Measurements from ENCODE around the gene TRIM3. TPM values are rescaled to one million over a fixed set of nuclear protein-coding genes. Genes with fewer than 3 reads are reported as not detected.

The TRIM3 gene
- total and polyA plus RNA-seq, 2 donors (not counting 1 experiment from before 2014, with no cell fraction given) = 11.4 to 20.1 TPM

DNA sequence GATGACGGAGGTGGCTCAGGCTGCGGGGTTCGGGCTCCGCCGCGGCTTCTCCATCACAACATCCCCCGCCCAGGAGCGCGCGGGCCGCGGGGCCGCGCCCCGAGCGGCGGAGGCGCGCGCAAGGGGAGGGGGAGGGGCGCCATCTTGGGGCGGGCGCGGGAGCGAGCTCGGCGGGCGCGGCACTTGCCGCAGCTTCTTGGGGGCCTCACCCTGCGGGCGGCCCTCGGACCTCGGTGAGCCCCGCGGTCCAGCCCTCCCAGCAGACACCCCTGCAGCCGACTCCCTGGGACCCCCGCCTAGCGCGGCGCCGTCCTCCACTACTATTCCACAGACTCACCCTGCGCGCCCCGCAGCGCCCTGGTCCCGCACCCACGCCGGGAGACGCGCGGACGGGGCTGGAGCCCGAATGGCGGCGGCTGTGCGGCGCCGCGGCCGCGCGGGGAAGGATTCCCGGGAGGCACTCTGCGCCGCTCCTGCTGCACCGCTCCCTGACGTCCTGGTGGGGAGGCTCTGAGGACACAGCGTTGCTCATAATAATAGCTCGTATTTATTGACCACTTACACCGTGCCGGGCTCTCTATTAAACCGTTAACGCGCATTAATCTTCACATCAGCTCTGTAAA is 54.6 kb downstream of the TRIM3 start, which contains the start of gene APBB1:
Gene APBB1 (minus strand): TSS at position 86 of the 623 bp plus-strand sequence. CDS start 7,747 bp downstream, outside the sequence.
- H3K4me3 Mint-ChIP-seq = peak within 1 kb of the TSS; percentile 85
- POLR2A ChIA-PET = interaction anchor here (0.6 to 3.8 kb wide), 5 partner anchors 17 to 269 kb away, joined by 3 to 23 read pairs (median 5); partner anchors contain the start of genes ARFIP2, SMPD1 and TIMM10B
- Histone ChIP-seq H3K4me2 (replicated peaks; ENCODE audit: low read depth, low read length, poor library complexity, severe bottlenecking) (peak within 1 kb of the TSS; percentile 92), H3K4me1 (ENCODE audit: control insufficient read depth in 2 of 2, insufficient read depth in 2 of 2, low read length in 2 of 2) (peaks cover 29 to 32% of the 10 kb centered on the region in 2 donors), H3K79me2 (ENCODE audit: control insufficient read depth, insufficient read depth, low read length) (peaks cover 17% of the 10 kb centered on the region), H4K20me1 (ENCODE audit: control insufficient read depth, insufficient read depth, low read length, poor library complexity, severe bottlenecking) (no peaks in the 10 kb centered on the region), H3K36me3 (replicated peaks in 1 of 2; ENCODE audit: control extremely low read depth in 1 of 2, control insufficient read depth in 1 of 2, extremely low read depth in 1 of 2, insufficient read depth in 2 of 2, low read length in 1 of 2) (no peaks in the 10 kb centered on the region), H2AFZ (ENCODE audit: insufficient read depth, low read depth, low read length, poor library complexity, severe bottlenecking) (peak within 1 kb of the TSS; percentile 99), H3K27me3 (replicated peaks in 1 of 4; ENCODE audit: control extremely low read depth in 1 of 4, control insufficient read depth in 3 of 4, insufficient read depth in 4 of 4, low read length in 3 of 4) (peaks cover 0 to 8% (median 7%) of the 10 kb centered on the region in 4 experiments), H3K27ac (ENCODE audit: low read length in 2 of 2) (peak within 1 kb of the TSS; percentile 5 to 66), H3K4me3 (ENCODE audit: control extremely low read depth in 1 of 5, extremely low read depth in 1 of 5, insufficient read depth in 1 of 5, low read depth in 2 of 5, low read length in 4 of 5) (peak within 1 kb of the TSS; percentile 27 to 85 (median 71)), H3K9ac (ENCODE audit: low read length) (peak within 1 kb of the TSS; percentile 83), H3K9me3 (ENCODE audit: control extremely low read depth in 1 of 3, control insufficient read depth in 2 of 3, insufficient read depth in 1 of 3, low read length in 2 of 3) (no peaks in the 10 kb centered on the region)
- CTCF ChIA-PET = interaction anchor here (0.7 to 6.0 kb wide), 8 partner anchors 8 to 287 kb away, joined by 3 to 29 read pairs (median 4); partner anchors contain the start of gene SMPD1
- intact Hi-C loops (cut with micrococcal nuclease) = loop anchor here (1.0 kb wide), 3 partner anchors 29 to 264 kb away; partner anchors contain the start of genes ARFIP2, MRPL17, SMPD1 and TIMM10B
- WGBS (ENCODE audit: insufficient coverage) = 0% methylated on average over 59 of the region's 75 CpGs
- H3K9me3 Mint-ChIP-seq (ENCODE audit: insufficient read depth) = no peaks in the 10 kb centered on the region
- DNase-seq = peak; percentile 87
- H3K4me1 Mint-ChIP-seq = peaks cover 7% of the 10 kb centered on the region
- peak; percentile 83 for ATAC-seq (ENCODE audit: low read depth)
- H3K27ac Mint-ChIP-seq = peak within 1 kb of the TSS; percentile 76
- peaks cover 28% of the 10 kb centered on the region for H3K27me3 Mint-ChIP-seq
- TF ChIP-seq EZH2 (IDR thresholded peaks at IDR 0.05; ENCODE audit: borderline replicate concordance, insufficient read depth, low read depth, low read length, poor library complexity, severe bottlenecking) = no peak
- TF ChIP-seq, protein P1, sequence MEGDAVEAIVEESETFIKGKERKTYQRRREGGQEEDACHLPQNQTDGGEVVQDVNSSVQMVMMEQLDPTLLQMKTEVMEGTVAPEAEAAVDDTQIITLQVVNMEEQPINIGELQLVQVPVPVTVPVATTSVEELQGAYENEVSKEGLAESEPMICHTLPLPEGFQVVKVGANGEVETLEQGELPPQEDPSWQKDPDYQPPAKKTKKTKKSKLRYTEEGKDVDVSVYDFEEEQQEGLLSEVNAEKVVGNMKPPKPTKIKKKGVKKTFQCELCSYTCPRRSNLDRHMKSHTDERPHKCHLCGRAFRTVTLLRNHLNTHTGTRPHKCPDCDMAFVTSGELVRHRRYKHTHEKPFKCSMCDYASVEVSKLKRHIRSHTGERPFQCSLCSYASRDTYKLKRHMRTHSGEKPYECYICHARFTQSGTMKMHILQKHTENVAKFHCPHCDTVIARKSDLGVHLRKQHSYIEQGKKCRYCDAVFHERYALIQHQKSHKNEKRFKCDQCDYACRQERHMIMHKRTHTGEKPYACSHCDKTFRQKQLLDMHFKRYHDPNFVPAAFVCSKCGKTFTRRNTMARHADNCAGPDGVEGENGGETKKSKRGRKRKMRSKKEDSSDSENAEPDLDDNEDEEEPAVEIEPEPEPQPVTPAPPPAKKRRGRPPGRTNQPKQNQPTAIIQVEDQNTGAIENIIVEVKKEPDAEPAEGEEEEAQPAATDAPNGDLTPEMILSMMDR (IDR thresholded peaks at IDR 0.05) = peak; percentile 17
